Measurements from ENCODE around the gene SPSB2. TPM values are rescaled to one million over a fixed set of nuclear protein-coding genes. Genes with fewer than 3 reads are reported as not detected.

The SPSB2 gene
- total and polyA plus RNA-seq, 9 of the 15 experiments (the other 6 are each of a cell fraction or from before 2014, with no cell fraction given): 0.10 to 10.6 (median 1.9) TPM

DNA sequence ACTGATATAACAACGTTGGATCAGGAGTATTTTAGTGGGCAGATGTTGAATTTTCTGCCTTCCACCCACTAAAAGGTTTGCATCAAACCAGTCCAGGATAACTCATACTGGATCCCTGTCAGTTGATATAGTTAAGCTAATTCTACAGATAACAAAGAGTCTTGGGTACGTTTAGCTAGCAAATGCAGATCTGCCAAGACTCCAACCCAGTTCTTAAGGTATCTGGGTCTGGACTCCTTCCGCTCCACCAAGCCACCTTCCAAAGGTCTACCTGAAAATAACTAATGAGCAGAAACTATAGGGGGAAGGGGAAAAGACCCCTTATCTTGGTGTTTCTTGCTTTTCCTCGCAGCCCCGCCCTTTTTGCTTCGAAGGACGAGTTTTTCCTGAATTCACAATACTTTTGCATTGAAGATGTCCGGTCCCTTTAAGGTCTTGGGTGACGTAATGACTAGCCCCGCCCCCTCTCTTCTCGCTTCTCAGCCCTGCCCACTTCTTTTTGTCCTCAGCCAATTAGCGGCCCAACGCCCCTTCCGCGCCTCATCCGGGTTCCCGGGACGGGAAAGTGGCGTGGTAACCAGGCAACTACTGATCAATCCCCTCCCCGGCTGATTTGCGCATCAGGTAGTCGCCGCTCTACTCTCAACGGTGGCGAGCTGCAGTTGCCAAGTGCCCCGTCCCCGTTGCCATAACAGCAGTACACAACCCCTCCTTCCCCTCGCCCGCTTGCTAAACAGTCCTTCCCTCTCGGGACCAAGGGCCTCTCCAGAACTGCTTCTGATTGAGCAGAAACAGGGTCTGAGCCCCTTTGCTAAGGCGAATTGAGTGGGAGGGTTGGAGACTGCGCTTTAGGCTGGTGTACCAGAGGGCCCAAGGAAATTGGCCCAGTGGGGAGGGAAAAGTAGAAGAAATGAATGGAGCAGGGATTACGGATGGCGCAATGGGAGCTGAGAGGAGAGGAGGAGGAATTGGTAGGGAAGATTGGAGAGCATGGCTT lies 31.5 kb upstream of the SPSB2 start, which contains the start of gene LRRC23 (continued):
- no peak for TF ChIP-seq RBM22 (IDR thresholded peaks at IDR 0.05; ENCODE audit: low read depth, low read length, poor library complexity, severe bottlenecking)
- no peak for TF ChIP-seq NFE2 (IDR thresholded peaks at IDR 0.05; ENCODE audit: low read depth)
- TF ChIP-seq, protein P1, sequence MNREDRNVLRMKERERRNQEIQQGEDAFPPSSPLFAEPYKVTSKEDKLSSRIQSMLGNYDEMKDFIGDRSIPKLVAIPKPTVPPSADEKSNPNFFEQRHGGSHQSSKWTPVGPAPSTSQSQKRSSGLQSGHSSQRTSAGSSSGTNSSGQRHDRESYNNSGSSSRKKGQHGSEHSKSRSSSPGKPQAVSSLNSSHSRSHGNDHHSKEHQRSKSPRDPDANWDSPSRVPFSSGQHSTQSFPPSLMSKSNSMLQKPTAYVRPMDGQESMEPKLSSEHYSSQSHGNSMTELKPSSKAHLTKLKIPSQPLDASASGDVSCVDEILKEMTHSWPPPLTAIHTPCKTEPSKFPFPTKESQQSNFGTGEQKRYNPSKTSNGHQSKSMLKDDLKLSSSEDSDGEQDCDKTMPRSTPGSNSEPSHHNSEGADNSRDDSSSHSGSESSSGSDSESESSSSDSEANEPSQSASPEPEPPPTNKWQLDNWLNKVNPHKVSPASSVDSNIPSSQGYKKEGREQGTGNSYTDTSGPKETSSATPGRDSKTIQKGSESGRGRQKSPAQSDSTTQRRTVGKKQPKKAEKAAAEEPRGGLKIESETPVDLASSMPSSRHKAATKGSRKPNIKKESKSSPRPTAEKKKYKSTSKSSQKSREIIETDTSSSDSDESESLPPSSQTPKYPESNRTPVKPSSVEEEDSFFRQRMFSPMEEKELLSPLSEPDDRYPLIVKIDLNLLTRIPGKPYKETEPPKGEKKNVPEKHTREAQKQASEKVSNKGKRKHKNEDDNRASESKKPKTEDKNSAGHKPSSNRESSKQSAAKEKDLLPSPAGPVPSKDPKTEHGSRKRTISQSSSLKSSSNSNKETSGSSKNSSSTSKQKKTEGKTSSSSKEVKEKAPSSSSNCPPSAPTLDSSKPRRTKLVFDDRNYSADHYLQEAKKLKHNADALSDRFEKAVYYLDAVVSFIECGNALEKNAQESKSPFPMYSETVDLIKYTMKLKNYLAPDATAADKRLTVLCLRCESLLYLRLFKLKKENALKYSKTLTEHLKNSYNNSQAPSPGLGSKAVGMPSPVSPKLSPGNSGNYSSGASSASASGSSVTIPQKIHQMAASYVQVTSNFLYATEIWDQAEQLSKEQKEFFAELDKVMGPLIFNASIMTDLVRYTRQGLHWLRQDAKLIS (CRISPR knock-in tag; IDR thresholded peaks at IDR 0.05): no peak
- TF ChIP-seq ETV1 (tag; conservative IDR thresholded peaks at IDR 0.05; ENCODE audit: low read depth): no peak
- TF ChIP-seq ELF4 (CRISPR knock-in tag; IDR thresholded peaks at IDR 0.05): no peak
- no peak for TF ChIP-seq RBM39 (optimal IDR thresholded peaks at IDR 0.05; ENCODE audit: low read depth, low read length)
- no peak for TF ChIP-seq ZNF77 (CRISPR knock-in tag; IDR thresholded peaks at IDR 0.05)
- no peak for TF ChIP-seq NFATC3 (IDR thresholded peaks at IDR 0.05)
- TF ChIP-seq ZNF384 (IDR thresholded peaks at IDR 0.05; ENCODE audit: low read depth, low read length): no peak
- TF ChIP-seq SMAD1 (IDR thresholded peaks at IDR 0.05; ENCODE audit: low read depth, low read length, partially characterized antibody): no peak
- no peak for TF ChIP-seq OTX1 (CRISPR knock-in tag; IDR thresholded peaks at IDR 0.05)
- no peak for TF ChIP-seq SREBF1 (IDR thresholded peaks at IDR 0.05; ENCODE audit: borderline replicate concordance, low read depth, low read length)
- TF ChIP-seq, protein P2, sequence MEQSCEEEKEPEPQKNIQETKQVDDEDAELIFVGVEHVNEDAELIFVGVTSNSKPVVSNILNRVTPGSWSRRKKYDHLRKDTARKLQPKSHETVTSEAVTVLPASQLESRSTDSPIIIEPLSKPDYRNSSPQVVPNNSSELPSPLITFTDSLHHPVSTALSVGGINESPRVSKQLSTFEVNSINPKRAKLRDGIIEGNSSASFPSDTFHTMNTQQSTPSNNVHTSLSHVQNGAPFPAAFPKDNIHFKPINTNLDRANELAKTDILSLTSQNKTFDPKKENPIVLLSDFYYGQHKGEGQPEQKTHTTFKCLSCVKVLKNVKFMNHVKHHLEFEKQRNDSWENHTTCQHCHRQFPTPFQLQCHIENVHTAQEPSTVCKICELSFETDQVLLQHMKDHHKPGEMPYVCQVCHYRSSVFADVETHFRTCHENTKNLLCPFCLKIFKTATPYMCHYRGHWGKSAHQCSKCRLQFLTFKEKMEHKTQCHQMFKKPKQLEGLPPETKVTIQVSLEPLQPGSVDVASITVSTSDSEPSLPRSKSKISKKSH (CRISPR knock-in tag; IDR thresholded peaks at IDR 0.05): no peak
- TF ChIP-seq, protein P3, sequence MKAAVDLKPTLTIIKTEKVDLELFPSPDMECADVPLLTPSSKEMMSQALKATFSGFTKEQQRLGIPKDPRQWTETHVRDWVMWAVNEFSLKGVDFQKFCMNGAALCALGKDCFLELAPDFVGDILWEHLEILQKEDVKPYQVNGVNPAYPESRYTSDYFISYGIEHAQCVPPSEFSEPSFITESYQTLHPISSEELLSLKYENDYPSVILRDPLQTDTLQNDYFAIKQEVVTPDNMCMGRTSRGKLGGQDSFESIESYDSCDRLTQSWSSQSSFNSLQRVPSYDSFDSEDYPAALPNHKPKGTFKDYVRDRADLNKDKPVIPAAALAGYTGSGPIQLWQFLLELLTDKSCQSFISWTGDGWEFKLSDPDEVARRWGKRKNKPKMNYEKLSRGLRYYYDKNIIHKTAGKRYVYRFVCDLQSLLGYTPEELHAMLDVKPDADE (conservative IDR thresholded peaks at IDR 0.05; ENCODE audit: control insufficient read depth, low read depth, low read length): no peak
- no peak for TF ChIP-seq ZNF324 (CRISPR knock-in tag; IDR thresholded peaks at IDR 0.05)
- TF ChIP-seq ZNF830 (CRISPR knock-in tag; IDR thresholded peaks at IDR 0.05): no peak
- no peak for TF ChIP-seq CHCHD3 (CRISPR knock-in tag; IDR thresholded peaks at IDR 0.05)
- TF ChIP-seq, protein P4, sequence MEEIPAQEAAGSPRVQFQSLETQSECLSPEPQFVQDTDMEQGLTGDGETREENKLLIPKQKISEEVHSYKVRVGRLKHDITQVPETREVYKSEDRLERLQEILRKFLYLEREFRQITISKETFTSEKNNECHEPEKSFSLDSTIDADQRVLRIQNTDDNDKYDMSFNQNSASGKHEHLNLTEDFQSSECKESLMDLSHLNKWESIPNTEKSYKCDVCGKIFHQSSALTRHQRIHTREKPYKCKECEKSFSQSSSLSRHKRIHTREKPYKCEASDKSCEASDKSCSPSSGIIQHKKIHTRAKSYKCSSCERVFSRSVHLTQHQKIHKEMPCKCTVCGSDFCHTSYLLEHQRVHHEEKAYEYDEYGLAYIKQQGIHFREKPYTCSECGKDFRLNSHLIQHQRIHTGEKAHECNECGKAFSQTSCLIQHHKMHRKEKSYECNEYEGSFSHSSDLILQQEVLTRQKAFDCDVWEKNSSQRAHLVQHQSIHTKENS (CRISPR knock-in tag; IDR thresholded peaks at IDR 0.05): no peak

Measured in K562 (cell line).